GM12872 (cell line): ENCODE measurements around the gene PTPRG.

Experiments
- TF ChIP-seq, protein P1 (sequence below): IDR thresholded peaks from 3 replicates; pipeline ENCODE4 v1.5.1; 2011; ENCODE audit warnings: low read depth, mild to moderate bottlenecking, low read length, moderate library complexity; ENCODE audit not compliant: insufficient read depth

The PTPRG gene

DNA sequence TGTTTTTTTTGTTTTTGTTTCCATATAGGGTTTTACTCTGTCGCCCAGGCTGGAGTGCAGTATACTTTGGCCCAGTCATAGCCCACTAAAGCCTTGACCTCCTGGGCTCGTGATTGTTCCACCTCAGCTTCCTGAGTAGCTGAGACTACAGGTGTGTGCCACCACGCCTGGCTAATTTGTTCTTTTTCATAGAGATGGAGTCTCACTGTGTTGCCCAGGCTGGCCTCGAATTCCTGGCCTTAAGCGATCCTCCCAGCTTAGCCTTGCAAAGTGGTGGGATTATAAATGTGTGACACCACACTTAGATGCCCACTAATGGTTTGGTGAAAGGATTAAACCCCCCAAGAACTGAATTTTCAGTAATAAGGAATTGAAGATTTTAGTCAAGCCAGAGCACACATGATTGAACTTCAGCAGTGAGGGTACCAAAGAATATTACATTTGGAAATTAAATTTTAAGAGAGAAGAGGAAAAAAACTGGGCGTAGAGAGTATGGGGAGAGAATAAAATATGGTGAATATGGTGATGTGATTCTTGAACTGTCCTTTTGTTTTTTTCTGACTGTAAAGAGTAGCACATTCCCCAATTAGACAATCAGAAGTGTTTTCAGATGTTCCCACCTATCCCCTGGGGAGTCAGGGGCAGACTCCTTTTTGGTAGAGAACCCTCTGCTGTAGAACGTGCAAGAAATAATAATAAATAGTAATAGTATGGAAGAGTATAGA lies 208.1 kb downstream of the PTPRG start:
- TF ChIP-seq, protein P1, sequence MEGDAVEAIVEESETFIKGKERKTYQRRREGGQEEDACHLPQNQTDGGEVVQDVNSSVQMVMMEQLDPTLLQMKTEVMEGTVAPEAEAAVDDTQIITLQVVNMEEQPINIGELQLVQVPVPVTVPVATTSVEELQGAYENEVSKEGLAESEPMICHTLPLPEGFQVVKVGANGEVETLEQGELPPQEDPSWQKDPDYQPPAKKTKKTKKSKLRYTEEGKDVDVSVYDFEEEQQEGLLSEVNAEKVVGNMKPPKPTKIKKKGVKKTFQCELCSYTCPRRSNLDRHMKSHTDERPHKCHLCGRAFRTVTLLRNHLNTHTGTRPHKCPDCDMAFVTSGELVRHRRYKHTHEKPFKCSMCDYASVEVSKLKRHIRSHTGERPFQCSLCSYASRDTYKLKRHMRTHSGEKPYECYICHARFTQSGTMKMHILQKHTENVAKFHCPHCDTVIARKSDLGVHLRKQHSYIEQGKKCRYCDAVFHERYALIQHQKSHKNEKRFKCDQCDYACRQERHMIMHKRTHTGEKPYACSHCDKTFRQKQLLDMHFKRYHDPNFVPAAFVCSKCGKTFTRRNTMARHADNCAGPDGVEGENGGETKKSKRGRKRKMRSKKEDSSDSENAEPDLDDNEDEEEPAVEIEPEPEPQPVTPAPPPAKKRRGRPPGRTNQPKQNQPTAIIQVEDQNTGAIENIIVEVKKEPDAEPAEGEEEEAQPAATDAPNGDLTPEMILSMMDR: no peak

GRCh38 chr3:61771976-61772375 lies 210.6 kb downstream of the PTPRG start:
- TF ChIP-seq, protein P1: no peak

DNA sequence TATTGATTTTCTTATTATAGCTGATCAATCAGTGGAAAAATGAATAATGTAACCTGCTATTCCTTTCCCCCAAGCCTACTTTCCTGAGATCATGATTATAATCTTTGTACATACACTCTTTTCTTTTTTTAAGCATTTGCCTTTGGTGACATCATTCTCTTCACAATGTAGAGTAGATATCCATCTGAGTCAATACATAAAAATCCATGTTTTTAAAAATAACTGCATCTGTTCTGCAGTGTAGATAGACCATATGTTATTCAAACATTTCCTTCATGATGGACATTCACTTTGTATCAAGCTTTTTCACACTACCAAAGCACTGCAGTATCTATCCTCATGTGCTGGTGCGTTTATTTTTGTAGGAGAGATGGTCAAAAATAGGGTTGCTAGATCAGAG lies 211.1 kb downstream of the PTPRG start:
- TF ChIP-seq, protein P1: no peak

DNA sequence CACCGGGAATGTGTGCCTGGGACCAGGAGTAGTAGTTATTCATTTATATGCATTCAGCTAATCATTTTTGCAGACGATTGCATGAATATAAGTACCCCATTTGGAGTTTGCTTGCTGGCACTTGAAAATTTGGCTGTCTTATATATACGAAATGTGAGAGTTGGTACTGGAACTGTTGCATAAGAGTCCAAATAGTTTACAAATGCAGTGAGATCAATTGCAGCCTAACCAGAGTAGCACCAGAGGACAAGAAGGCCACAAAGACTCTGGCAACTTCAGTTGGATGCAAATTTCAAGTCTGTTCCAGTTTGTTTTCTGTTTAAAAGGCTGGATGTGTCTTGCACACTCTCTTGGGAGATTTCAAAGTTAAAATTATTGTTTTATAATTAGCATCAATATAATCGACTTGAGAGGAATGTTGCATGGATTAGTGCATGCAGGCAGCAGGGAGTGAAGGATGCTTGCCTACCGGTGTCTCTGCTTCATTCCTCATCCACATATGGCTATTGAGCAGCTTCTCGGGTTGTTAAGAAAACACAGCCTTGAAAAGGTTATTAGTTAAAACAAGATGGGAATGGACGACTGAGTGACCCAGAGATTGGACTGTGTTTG lies 213.0 kb downstream of the PTPRG start:
- TF ChIP-seq, protein P1: no peak

DNA sequence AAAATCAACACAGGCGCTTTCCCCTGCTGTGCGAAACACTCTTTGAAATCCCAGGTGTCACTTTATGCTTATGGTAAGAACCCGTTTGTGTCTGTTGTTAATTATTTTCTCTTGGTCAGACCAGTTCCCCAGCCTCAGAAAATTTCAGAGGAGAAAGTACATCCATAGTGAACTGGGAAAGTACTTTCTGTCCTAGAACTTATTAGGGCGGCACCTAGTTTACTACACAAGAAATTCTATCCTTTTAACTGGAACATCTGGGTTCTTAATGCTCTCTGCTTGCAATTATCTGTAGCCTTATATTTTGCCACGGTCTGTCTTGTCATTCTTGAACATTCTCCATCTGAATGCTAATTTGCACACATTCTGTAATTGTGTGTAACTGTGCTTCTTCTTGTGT lies 215.0 kb downstream of the PTPRG start:
- TF ChIP-seq, protein P1: no peak

GRCh38 chr3:61777483-61777882 lies 216.1 kb downstream of the PTPRG start:
- TF ChIP-seq, protein P1: no peak

DNA sequence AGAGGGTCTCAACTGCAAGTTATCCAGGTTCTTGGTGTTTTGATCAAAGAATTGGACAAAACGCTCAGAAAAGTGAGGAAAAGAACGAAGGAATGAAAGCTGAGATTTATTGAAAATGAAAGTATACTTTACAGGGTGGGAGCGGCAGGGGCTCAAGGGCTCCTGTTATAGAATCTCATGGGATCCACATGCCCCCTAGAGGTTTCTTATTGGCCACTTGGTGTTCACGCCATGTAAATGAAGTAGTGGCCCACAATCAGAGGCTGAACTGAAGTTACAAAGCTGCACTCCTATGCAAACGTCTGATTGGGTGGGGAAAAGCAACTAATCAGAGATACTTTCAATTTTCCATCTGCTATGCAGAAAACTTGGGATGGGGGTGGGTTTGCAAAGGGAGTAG lies 216.7 kb downstream of the PTPRG start:
- TF ChIP-seq, protein P1: no peak
